ENCODE results near the gene PPIA.

DNA sequence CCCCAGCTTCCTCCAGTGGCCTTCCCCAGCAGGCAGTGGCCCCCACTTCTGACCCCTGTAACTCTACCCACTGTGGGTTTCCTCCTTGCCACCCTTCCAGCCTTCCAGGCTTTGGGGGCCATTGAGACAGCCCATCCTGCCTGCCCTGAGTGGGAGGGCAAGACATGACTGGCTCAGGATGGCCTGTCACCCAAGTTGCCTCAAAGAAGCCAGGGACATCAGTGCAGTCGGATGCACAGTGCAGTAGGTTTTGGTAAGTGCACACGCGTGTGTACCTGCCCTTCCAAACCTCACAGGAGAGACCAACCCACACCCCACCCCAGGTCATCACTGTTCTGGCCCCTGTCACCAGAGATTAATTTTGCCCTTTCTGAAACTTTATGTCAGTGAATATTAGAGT, 25.1 kb upstream of the PPIA start:
- TF ChIP-seq RAD21 (IDR thresholded peaks at IDR 0.05; ENCODE audit: low read depth) (no peak), EZH2phosphoT487 (IDR thresholded peaks at IDR 0.05; ENCODE audit: borderline replicate concordance) (no peak), ELF1 (IDR thresholded peaks at IDR 0.05; ENCODE audit: borderline replicate concordance, low read depth) (no peak)
- TF ChIP-seq, protein P1, sequence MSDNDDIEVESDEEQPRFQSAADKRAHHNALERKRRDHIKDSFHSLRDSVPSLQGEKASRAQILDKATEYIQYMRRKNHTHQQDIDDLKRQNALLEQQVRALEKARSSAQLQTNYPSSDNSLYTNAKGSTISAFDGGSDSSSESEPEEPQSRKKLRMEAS (IDR thresholded peaks at IDR 0.05), result no peak
- TF ChIP-seq, protein P2, sequence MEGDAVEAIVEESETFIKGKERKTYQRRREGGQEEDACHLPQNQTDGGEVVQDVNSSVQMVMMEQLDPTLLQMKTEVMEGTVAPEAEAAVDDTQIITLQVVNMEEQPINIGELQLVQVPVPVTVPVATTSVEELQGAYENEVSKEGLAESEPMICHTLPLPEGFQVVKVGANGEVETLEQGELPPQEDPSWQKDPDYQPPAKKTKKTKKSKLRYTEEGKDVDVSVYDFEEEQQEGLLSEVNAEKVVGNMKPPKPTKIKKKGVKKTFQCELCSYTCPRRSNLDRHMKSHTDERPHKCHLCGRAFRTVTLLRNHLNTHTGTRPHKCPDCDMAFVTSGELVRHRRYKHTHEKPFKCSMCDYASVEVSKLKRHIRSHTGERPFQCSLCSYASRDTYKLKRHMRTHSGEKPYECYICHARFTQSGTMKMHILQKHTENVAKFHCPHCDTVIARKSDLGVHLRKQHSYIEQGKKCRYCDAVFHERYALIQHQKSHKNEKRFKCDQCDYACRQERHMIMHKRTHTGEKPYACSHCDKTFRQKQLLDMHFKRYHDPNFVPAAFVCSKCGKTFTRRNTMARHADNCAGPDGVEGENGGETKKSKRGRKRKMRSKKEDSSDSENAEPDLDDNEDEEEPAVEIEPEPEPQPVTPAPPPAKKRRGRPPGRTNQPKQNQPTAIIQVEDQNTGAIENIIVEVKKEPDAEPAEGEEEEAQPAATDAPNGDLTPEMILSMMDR (IDR thresholded peaks at IDR 0.05 in 2 of 3, conservative IDR thresholded peaks at IDR 0.05 in 1 of 3; ENCODE audit: borderline replicate concordance in 1 of 3, insufficient read depth in 1 of 3, low read depth in 2 of 3, low read length in 2 of 3), result no peak

All from HCT116 (cell line).